NCI-H774 (cell line): ENCODE measurements around the gene GNB2.
A peak's percentile ranks its signal among the peaks of the same experiment; 100 is the strongest.

ENCODE experiments used
- DNase-seq: peaks from one replicate; lab custom pipeline; 2025; lab: John Stamatoyannopoulos, UW

The GNB2 gene

GRCh38 chr7:100681491-100682227 is 8.1 kb downstream of the GNB2 start:
- DNase-seq: no peak

GRCh38 chr7:100682228-100682741 is 8.7 kb downstream of the GNB2 start:
- no peak for DNase-seq

GRCh38 chr7:100682991-100683658 is 9.6 kb downstream of the GNB2 start:
- no peak for DNase-seq

DNA sequence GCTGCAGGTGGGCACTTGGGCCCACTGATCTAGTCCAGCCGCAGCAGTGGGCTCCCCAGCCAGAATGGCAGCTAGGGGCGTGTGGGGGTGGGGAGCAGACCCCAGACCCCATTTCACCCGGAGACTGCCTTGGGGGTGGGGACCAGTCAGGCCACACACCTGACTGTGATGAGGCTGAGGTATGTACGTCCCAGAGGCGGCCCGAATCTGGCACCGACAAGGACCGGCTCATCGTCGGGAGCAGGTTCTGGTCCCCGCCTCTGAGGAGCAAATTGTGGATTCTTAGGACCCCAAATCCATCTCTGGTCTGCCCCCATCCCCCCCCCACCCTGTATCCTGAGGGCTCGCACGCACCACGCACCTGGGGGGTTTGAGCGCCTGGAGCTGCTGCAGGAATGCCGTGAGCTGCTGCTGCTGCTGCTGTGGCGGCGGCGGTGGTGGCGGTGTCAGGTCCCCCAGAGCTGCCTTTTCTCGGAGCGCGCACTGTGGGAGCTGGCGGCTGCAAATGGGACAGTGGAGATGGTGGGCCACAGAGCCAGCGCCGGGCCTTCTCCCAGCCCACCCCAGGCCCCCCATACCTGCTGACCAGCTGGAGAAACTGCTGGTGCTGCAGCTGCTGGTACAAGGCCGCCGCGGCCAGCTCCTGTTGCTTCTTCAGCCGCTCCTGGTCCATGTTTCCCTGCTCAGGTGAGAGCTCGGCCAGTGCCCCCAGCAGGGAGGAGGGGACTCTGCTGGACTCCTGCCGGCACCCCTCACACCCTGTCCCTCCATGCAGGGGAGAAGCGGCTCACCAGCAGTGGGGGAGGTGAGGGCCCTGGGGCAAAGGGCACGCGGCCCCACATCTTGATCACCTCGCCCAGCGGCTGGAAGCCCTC is 10.4 kb downstream of the GNB2 start:
- DNase-seq: no peak

- DNase-seq: no peak
Measured at GRCh38 chr7:100684534-100685042, 11.0 kb downstream of the GNB2 start.

GRCh38 chr7:100685049-100685605 is 11.6 kb downstream of the GNB2 start:
- no peak for DNase-seq

DNA sequence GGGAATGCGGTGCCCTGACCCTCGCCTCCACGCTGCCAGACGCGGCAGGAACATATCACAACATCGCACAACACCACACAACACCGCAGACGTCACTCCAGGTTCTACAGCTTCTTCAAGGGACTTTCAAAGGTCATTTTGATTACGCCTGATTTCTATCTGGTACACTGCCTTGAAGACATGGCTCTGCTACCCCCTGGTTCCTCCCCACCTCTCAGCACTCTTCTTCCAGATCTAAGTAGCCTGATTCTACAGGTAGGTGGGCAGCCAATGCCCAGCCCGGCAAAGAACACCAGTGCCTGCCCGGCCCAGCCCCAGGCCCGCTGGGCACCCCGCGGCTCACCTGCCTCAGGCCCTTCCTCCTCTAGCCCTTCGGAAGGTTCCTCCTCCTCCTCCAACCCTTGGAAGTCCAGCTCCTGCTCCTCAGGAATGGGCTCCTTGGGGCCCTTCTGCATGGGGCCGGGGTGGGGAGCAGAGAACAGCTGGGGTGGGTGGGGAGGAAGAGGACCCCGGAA is 12.1 kb downstream of the GNB2 start:
- DNase-seq: no peak

GRCh38 chr7:100686201-100686821 is 12.8 kb downstream of the GNB2 start:
- no peak for DNase-seq

DNA sequence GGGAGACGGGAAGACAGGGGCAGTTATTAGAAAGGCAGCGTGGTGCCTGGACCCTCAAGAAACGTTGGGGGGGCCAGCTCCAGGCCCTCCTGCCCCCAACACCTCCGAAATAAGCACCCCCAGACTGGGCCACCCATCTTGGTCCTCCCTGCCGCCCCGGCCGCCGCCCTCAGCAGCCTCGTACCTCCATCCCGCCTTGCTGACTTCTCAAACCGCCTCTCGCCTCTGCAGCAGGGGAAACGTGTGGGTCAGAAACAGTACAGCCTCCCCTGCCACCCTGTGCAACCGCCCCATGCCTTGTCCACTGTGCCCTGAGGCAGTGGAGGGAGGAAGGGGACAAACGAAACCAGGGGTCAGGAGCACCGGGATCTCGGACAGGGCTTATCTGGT is 13.3 kb downstream of the GNB2 start:
- DNase-seq: no peak

GRCh38 chr7:100687261-100687660 is 13.7 kb downstream of the GNB2 start:
- no peak for DNase-seq

- DNase-seq: no peak
Measured at GRCh38 chr7:100687751-100688300, 14.3 kb downstream of the GNB2 start.

DNA sequence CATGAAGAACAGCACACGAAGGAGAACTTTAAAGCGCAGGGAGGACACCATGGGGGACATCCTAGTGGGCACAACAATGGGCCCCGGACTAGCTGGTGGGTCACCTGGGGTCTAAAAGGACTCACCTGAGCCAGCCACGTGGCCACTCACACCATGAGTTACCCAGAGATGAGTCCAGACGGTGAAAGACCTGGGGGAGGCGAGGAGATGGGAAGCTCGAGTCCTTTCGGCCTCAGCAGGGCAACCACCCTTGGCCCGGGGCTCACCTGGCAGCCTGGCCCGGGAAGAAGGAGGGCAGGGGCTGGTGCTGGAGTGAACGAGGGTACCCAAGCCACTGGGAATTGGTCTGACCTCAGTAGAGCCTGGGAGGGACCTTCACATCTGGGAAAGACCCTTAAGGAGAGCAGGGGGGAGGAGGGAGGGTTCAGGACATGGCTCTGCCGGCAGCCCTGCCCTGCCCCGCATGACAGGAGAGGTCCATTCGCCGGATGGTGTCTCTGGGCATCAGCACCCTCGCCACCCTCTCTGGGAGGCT is 14.9 kb downstream of the GNB2 start:
- DNase-seq: no peak

DNA sequence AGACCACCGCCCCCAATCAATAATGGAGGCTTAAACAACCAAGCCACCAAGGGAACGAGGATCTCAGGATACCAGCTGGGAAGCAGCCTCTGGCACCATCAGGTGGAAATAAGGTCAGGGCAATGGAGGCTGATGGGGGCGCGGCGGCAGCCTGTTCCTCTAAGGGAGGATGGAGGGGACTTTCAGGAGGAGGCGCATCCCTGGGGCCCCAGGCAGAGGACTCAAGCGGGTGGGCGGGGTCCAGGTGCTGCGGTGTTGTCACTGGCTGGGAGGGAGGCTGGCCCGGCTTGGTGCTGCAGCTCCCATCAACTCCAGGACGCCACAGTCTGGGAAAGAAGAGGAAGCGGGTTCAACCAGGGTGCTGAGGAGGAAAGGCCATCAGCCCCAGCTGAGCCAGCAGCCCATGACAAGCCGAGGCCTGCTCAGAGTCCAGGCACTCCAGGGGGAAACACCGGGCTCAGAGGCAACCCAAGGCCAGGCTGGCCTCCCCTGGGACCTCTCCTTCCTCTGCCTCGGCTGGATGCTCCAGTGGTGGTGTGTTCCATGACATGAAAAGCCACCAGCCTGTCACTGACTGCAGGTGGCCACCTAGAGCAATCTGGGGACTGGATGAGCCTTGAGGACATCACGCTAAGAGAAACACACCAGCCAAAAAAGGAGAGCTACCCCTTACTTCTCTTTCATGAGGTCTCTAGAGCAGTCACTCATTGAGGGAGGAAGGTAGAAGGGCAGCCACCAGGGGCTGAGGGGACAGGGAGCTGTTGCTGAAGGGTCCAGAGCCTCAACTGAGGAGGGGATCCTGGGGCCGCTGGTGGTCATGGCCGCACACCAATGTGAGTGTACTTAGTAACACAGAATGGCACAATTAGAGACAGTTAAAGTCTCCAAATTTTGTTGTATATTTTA is 15.9 kb downstream of the GNB2 start:
- DNase-seq: no peak

DNA sequence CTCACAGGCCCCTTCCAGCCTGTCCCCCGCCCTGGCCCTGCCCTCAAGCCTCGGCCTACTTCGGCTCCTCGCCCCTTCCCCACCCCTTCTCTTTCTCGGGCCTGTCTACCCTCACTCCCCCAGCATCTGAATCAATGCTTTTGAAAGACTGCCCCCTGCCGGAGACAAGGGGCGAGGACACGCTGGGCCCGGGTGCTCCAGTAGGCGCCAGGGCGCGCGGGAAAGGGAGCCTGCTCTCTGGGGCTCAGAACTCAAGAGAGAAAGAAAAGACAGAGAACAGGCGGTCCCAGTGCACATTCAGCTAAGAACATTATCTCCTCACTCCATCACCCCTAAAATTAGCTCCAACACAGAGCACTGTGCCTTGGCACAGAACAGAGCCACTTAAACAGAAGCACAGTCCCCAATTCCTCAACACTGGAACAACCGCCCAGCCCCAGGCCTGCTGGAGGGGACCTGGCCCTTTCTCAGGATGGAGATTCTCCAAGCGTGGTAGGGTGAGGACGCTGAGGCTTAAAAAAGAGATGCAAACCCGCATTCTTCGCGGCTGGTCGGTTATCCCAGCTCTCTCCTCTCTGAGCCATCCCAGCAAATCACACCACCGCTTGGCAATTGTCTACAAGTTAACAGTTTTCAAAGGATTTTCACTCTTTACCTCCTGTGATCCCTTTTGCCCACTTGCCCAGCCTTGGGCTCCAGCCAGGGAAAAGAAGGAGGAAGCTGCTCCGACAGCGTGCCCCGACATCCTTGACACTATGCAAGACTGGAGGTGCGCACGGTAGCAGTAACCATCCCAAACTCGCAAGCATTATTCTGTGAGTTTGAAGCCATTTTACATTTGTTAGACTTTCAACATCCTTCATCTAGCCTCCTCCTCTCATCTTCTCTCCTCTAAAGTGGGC is 18.4 kb downstream of the GNB2 start:
- DNase-seq: peak; percentile 32

GRCh38 chr7:100692578-100692961 is 19.0 kb downstream of the GNB2 start:
- DNase-seq: no peak

DNA sequence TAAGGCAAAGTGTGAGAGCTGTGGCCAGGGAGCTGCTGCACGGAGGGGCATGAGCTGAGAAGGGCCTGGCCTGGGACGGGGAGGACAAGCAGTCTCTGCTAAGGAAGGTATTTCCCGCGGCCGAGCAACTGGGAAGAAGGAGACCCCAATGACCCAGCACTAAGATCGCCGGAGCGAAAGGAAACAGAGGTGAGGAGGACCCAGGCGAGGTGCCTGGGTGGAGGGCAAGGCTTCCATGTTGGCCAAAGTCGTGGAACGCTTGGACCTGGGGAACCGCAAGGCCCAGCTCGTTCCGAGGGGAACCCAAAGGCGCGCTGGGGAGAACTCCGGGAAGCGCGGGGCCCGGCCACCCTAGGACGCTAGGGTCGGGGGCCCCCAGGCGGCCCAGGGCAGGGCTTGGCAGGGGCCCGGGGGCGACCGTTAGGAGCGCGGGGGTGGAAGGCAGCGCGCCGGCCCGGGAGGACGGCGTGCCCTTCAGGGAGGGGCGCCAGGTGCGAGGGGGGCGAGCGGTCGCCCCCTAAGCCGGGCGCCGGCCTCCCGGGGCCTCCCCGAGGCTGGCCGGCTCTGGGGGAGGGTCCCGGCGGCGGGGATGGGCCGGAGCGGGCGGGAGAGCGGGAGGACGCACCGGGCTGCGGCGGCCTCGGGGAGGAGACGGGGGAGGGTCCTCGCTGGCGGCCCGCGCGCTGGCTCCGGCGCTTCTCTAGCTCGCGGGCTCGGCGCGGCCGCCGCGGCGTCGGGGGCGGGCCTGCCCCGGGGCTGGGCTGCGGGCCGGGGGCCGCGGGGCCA is 20.0 kb downstream of the GNB2 start:
- DNase-seq: no peak

GRCh38 chr7:100694098-100694745 is 20.7 kb downstream of the GNB2 start, which contains the start of gene GIGYF1:
Gene GIGYF1 (minus strand): TSS chr7:100694250. CDS start chr7:100688238, 6,012 bp downstream.
- DNase-seq: peak; percentile 68
